Measurements from ENCODE around the gene GALNTL6.

DNA sequence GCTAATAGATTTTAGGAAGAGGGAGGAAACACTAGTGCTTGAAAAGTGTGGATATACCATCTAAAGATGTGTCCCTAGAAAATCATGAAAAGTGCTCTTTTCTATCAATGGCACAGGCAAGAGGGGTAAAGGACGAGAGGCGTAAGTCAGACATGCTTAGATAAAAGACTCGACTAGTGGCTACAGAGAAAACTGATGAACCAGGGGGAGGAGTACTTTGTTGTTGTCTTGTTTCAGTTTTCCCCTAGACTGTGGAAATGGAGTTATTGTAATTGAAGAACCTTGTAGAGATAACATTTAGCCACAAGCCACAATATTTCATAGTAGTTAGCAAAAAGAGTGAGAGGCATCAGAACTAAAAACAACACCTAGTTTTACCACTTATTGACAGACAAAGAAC is 21.4 kb downstream of the GALNTL6 start:
- TF ChIP-seq, protein P1, sequence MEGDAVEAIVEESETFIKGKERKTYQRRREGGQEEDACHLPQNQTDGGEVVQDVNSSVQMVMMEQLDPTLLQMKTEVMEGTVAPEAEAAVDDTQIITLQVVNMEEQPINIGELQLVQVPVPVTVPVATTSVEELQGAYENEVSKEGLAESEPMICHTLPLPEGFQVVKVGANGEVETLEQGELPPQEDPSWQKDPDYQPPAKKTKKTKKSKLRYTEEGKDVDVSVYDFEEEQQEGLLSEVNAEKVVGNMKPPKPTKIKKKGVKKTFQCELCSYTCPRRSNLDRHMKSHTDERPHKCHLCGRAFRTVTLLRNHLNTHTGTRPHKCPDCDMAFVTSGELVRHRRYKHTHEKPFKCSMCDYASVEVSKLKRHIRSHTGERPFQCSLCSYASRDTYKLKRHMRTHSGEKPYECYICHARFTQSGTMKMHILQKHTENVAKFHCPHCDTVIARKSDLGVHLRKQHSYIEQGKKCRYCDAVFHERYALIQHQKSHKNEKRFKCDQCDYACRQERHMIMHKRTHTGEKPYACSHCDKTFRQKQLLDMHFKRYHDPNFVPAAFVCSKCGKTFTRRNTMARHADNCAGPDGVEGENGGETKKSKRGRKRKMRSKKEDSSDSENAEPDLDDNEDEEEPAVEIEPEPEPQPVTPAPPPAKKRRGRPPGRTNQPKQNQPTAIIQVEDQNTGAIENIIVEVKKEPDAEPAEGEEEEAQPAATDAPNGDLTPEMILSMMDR (IDR thresholded peaks at IDR 0.05; ENCODE audit: insufficient read depth, low read length, poor library complexity, severe bottlenecking): no peak
- no peak for TF ChIP-seq EZH2phosphoT487 (conservative IDR thresholded peaks at IDR 0.05; ENCODE audit: low read length)
